ENCODE data around the gene PYGM. TPM values are rescaled to one million over a fixed set of nuclear protein-coding genes. Genes with fewer than 3 reads are reported as not detected.

PYGM gene
- total RNA-seq, 1 experiment from 2014 or later: 1.7 TPM

GRCh38 chr11:64710418-64711137 lies 49.2 kb downstream of the PYGM start:
- no peaks in the 10 kb centered on the region for H3K9me2 ChIP-seq (ENCODE audit: insufficient read depth)
- ATAC-seq: no peak
- H3K4me3 ChIP-seq (replicated peaks in 1 of 2; ENCODE audit: low read depth in 1 of 2, low read length in 2 of 2): no peak overlapping the region
- no peaks in the 10 kb centered on the region for H3K79me2 ChIP-seq (ENCODE audit: insufficient read depth, low read length)
- no peak for DNase-seq (ENCODE audit: low read depth, low spot score)
- POLR2A ChIA-PET: no interaction called here
- no TSS peak for BruUV-seq (replicated peaks)
- peak overlapping the region; percentile 91 for H2AFZ ChIP-seq (ENCODE audit: low read depth, low read length, poor library complexity, severe bottlenecking)
- no peaks in the 10 kb centered on the region for H3K36me3 ChIP-seq (ENCODE audit: control insufficient read depth in 1 of 2, insufficient read depth in 2 of 2, low read length in 2 of 2)
- RAD21 ChIA-PET (ENCODE audit: low non-redundant PET in 1 of 2, low total read pairs in 2 of 2, uncharacterized antibody in 2 of 2, unreplicated experiment in 2 of 2): no interaction called here
- H3K27ac ChIP-seq (ENCODE audit: low read depth, low read length): no peak overlapping the region
- H3K9ac ChIP-seq (ENCODE audit: low read length): no peak overlapping the region
- H3K4me1 ChIP-seq (ENCODE audit: control insufficient read depth in 1 of 2, insufficient read depth in 2 of 2, low read length in 2 of 2): peaks cover 7 to 23% of the 10 kb centered on the region in 2 experiments; a peak in 3 of 4 replicates
- intact Hi-C loops (cut with micrococcal nuclease): loop anchor here (10.0 kb wide), 1 partner anchor 1206 kb away; the partner anchor contains the start of gene LGALS12
- peaks cover 5% of the 10 kb centered on the region; the same call in 1 of the 2 replicates for H3K27me3 ChIP-seq (ENCODE audit: insufficient read depth, low read length)
- CTCF ChIA-PET: interaction anchor here (0.6 kb wide), 1 partner anchor 84 kb away, joined by 3 read pairs; no protein-coding TSS in a partner anchor
- no peak for TF ChIP-seq SIN3A (IDR thresholded peaks at IDR 0.05; ENCODE audit: low read depth)
- H3K4me2 ChIP-seq (ENCODE audit: low read length): peak overlapping the region; percentile 37; the same call in 1 of the 2 replicates
- no peaks in the 10 kb centered on the region for H4K20me1 ChIP-seq (ENCODE audit: insufficient read depth)
- H3K9me3 ChIP-seq (ENCODE audit: control insufficient read depth in 1 of 2, insufficient read depth in 1 of 2, low read depth in 1 of 2, low read length in 2 of 2): no peaks in the 10 kb centered on the region

GRCh38 chr11:64705501-64705900 lies 54.3 kb downstream of the PYGM start:
- H4K20me1 ChIP-seq (ENCODE audit: insufficient read depth): no peaks in the 10 kb centered on the region
- intact Hi-C loops (cut with micrococcal nuclease): no loop called here
- peaks cover 3 to 5% of the 10 kb centered on the region in 2 experiments; a peak in 3 of 4 replicates for H3K4me1 ChIP-seq (ENCODE audit: control insufficient read depth in 1 of 2, insufficient read depth in 2 of 2, low read length in 2 of 2)
- no peak for DNase-seq (ENCODE audit: low read depth, low spot score)
- BruUV-seq (replicated peaks): no TSS peak
- H3K27ac ChIP-seq (ENCODE audit: low read depth, low read length): no peak overlapping the region
- no peak for ATAC-seq
- no peak overlapping the region for H3K9ac ChIP-seq (ENCODE audit: low read length)
- no peaks in the 10 kb centered on the region for H3K36me3 ChIP-seq (ENCODE audit: control insufficient read depth in 1 of 2, insufficient read depth in 2 of 2, low read length in 2 of 2)
- no peaks in the 10 kb centered on the region for H3K9me3 ChIP-seq (ENCODE audit: control insufficient read depth in 1 of 2, insufficient read depth in 1 of 2, low read depth in 1 of 2, low read length in 2 of 2)
- POLR2A ChIA-PET: no interaction called here
- no peak overlapping the region for H3K4me2 ChIP-seq (ENCODE audit: low read length)
- RAD21 ChIA-PET (ENCODE audit: low non-redundant PET in 1 of 2, low total read pairs in 2 of 2, uncharacterized antibody in 2 of 2, unreplicated experiment in 2 of 2): no interaction called here
- H2AFZ ChIP-seq (ENCODE audit: low read depth, low read length, poor library complexity, severe bottlenecking): no peak overlapping the region
- H3K4me3 ChIP-seq (replicated peaks in 1 of 2; ENCODE audit: low read depth in 1 of 2, low read length in 2 of 2): no peak overlapping the region
- no peaks in the 10 kb centered on the region for H3K79me2 ChIP-seq (ENCODE audit: insufficient read depth, low read length)
- CTCF ChIA-PET: interaction anchor here (1.3 to 3.7 kb wide), 4 partner anchors 12 to 349 kb away, joined by 4 to 50 read pairs (median 4); no protein-coding TSS in a partner anchor
- H3K9me2 ChIP-seq (ENCODE audit: insufficient read depth): no peaks in the 10 kb centered on the region
- peaks cover 11% of the 10 kb centered on the region for H3K27me3 ChIP-seq (ENCODE audit: insufficient read depth, low read length)
- TF ChIP-seq JUND (IDR thresholded peaks at IDR 0.05) (no peak), EZH2phosphoT487 (IDR thresholded peaks at IDR 0.05; ENCODE audit: borderline replicate concordance) (no peak), SRF (IDR thresholded peaks at IDR 0.05; ENCODE audit: low read depth) (no peak), REST (IDR thresholded peaks at IDR 0.05; ENCODE audit: low read depth) (no peak), POLR2A (IDR thresholded peaks at IDR 0.05; ENCODE audit: borderline replicate concordance, extremely low read depth, insufficient read depth, insufficient read length) (no peak), CEBPB (IDR thresholded peaks at IDR 0.05; ENCODE audit: low read depth) (no peak), ZBTB33 (IDR thresholded peaks at IDR 0.05; ENCODE audit: extremely low read depth, insufficient replicate concordance, low read length) (no peak), SIN3A (IDR thresholded peaks at IDR 0.05; ENCODE audit: low read depth) (no peak), RAD21 (IDR thresholded peaks at IDR 0.05; ENCODE audit: low read depth) (no peak), CBX3 (IDR thresholded peaks at IDR 0.05; ENCODE audit: low read depth) (no peak), YY1 (IDR thresholded peaks at IDR 0.05; ENCODE audit: extremely low read depth, insufficient replicate concordance, low read depth, low read length) (no peak), ELF1 (IDR thresholded peaks at IDR 0.05; ENCODE audit: borderline replicate concordance, low read depth) (no peak), POLR2AphosphoS5 (IDR thresholded peaks at IDR 0.05; ENCODE audit: low read depth, low read length) (no peak), EGR1 (IDR thresholded peaks at IDR 0.05; ENCODE audit: low read depth) (no peak), MAX (IDR thresholded peaks at IDR 0.05) (no peak)

All from HCT116 (cell line).